ENCODE data around the gene CAMKMT.

Gene CAMKMT

DNA sequence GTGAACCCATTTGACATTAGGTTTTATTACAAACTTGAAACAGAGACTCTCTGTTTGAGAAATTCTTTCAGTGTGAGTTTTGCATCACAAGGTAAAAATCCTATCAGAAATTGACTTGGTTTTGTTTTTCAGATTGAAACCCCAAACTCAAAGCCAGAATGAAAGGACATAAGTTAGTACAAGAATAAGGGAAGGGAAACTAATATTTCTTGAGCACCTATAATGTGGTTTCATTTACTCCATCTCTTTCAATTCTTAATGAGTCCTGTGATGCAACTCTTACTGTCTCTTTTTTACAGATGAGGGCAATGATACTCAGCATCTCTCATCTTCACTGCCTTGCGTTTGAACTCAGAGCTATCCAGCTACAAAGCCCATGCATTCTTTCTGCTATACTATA is 369.8 kb downstream of the CAMKMT start:
- TF ChIP-seq, protein P1, sequence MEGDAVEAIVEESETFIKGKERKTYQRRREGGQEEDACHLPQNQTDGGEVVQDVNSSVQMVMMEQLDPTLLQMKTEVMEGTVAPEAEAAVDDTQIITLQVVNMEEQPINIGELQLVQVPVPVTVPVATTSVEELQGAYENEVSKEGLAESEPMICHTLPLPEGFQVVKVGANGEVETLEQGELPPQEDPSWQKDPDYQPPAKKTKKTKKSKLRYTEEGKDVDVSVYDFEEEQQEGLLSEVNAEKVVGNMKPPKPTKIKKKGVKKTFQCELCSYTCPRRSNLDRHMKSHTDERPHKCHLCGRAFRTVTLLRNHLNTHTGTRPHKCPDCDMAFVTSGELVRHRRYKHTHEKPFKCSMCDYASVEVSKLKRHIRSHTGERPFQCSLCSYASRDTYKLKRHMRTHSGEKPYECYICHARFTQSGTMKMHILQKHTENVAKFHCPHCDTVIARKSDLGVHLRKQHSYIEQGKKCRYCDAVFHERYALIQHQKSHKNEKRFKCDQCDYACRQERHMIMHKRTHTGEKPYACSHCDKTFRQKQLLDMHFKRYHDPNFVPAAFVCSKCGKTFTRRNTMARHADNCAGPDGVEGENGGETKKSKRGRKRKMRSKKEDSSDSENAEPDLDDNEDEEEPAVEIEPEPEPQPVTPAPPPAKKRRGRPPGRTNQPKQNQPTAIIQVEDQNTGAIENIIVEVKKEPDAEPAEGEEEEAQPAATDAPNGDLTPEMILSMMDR (IDR thresholded peaks at IDR 0.05; ENCODE audit: low read depth, low read length): no peak
- DNase-seq (ENCODE audit: extremely low read depth, low read depth): no peak

DNA sequence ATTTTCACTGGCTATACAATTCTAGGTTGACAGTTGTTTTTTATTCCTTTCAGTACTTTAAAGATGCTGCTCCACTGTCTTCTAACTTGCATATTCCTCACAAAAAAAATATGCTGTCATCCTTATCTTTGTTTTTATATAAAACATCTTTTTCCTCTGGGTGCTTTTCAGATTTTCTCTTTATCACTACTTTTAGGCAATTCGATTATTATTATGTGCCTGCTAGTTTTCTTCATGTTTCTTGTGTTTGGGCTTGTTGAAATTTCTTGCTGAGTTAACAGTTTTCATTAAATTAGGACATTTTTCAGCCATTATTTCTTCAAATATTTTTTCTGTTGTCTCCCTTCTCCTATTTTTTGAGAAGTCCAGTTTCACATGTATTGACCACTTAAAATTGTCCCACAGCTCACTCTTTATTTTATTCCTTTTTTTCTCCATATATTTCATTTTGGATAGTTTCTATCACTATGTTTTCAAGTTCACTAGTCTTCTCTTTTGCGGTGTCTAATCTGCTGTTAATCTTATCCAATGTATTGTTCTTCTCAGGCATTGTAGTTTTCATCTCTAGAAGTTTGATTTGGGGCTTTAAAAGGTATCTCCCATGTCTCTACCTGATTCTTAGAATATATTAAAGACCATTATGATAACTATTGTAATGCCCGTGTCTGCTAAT is 374.7 kb downstream of the CAMKMT start:
- TF ChIP-seq, protein P1 (IDR thresholded peaks at IDR 0.05; ENCODE audit: low read depth, low read length): no peak
- DNase-seq (ENCODE audit: extremely low read depth, low read depth): no peak

DNA sequence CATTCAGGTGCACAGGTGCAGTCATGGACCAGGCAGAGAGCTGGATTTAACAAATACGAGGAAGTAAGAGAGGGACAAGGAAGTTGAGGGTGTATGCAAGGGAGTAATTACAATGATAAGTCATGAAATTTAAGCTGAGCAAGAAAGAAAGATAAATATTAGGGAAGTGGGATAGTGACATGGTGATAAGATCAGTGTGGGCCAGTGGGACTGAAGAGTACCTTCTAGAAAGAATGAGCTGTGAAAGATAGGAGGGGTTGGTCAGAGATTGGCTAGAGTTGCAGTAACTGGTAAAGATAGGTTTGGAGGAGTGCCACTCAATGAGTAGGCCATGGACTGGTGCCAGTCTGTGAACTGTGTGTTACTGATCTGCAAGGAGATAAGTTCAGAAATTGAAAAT is 378.9 kb downstream of the CAMKMT start:
- no peak for DNase-seq (ENCODE audit: extremely low read depth, low read depth)
- TF ChIP-seq, protein P1 (IDR thresholded peaks at IDR 0.05; ENCODE audit: low read depth, low read length): no peak

DNA sequence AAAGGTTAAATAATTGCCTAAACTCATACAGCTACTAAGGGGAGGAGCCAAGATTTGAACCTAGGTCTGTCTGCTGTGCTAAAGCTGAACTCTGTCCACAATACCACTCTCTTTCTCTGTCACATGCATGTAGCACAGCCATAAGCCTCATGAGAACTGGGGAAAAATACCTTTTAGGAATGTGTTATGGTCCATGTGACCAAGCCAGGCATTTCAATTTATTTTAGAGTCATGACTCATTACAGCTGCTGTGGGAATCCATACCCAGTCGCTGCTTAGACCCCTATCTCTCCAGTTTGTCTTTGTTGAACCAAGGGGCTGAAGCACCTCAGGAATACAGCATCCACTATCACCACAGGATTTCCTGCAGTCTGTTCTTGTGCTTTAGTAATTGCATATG is 379.8 kb downstream of the CAMKMT start:
- TF ChIP-seq, protein P1 (IDR thresholded peaks at IDR 0.05; ENCODE audit: low read depth, low read length): no peak
- no peak for DNase-seq (ENCODE audit: extremely low read depth, low read depth)

DNA sequence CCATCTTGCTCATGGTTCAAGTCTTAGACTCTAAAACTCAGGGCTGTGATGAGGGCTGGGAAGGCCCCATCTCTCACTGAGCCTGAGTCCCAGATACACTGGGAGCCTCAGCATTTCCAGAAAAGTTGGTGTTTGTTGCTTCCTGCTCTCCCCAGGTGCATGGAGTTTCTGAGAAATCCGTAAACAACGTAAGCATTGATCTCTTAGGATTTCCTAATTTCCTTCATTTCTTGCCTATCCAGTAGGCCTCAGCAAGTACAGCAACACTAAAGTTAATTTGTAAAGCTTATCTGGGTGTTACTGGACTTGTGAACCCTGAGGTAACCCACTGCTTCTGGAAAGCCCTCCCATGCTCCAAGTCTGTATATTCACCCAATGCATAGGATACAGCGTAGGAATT is 380.3 kb downstream of the CAMKMT start:
- TF ChIP-seq, protein P1 (IDR thresholded peaks at IDR 0.05; ENCODE audit: low read depth, low read length): no peak
- no peak for DNase-seq (ENCODE audit: extremely low read depth, low read depth)

DNA sequence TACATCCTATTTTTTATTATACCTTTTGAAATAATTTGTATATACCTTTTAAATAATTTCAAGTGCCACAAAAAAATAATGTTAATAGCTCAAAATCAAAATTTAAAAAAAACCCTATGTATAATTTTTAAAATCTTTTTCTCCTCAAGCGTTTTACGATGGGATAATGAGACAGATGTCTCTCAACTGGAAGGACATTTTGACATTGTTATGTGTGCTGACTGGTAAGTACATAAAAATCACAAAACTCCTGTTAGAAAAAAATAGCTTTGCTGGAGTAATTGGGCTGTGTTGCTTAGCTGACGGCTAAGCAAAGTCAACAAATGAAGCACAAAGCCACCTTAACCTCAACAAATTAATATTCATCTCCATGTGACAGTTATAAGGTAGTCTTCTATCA is 381.7 kb downstream of the CAMKMT start:
- TF ChIP-seq, protein P1 (IDR thresholded peaks at IDR 0.05; ENCODE audit: low read depth, low read length): no peak
- DNase-seq (ENCODE audit: extremely low read depth, low read depth): no peak

DNA sequence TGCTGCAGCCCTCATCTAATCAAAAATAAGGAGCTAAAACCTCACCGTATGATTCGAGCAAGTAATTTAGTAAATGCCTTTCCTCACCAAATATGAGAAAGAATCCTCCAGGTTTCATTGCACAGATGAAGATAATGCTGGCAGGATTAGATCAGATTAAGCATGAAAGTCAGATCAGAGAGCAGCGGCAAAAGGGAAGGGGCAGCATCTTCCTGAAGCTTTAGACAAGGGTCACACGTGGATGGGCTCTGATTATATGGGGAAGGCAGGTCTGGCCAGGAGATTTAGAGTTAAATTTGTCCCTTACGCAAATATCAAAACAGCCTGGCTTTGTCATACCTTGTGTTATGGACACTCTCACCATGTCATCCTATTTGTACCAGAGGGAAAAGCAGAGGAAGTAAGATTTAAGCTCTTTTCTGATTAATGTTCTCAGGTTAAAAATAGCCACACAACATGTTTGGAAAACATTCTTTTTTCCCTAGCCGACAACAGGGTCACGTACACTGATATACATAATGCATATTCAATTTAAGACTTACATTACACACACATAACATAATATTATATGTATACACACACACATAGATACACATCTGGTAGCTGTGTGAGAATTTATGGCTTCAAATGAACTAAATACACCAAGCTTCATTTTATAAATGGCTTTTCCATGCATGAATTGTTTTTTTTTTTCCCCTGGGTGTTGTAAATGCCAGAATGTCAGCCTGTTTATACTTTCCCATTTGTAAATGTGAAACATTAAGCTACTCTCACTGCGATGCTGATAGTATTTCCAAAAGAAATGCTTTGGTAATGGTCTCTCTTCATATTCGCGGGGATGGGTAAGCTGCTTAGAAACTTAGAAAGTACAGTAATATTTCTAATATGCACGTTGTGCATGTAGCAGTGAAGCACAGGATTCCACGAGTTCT is 383.5 kb downstream of the CAMKMT start:
- DNase-seq (ENCODE audit: extremely low read depth, low read depth): no peak
- TF ChIP-seq, protein P1 (IDR thresholded peaks at IDR 0.05; ENCODE audit: low read depth, low read length): no peak

Measured in AG09319 (cell line).